ENCODE measurements around the gene STT3A. TPM values are rescaled to one million over a fixed set of nuclear protein-coding genes. Genes with fewer than 3 reads are reported as not detected.

STT3A gene
- total and polyA plus RNA-seq, 2 of the 13 experiments (the other 11 are each of a cell fraction or from before 2014, with no cell fraction given) = 229 to 319 TPM

- 0 out of 2 replicates have a peak, but pooled peaks have one; percentile 17 for TF ChIP-seq ZNF777 (CRISPR knock-in tag; IDR thresholded peaks at IDR 0.05)
- TF ChIP-seq ZNF713 (CRISPR knock-in tag; IDR thresholded peaks at IDR 0.05) = peak; percentile 65; the same call in 1 of the 2 replicates
- TF ChIP-seq ZNF160 (CRISPR knock-in tag; IDR thresholded peaks at IDR 0.05) = no peak
- TF ChIP-seq ZNF383 (CRISPR knock-in tag; IDR thresholded peaks at IDR 0.05; ENCODE audit: borderline replicate concordance) = no peak
- no peak for TF ChIP-seq ZNF598 (CRISPR knock-in tag; IDR thresholded peaks at IDR 0.05; ENCODE audit: borderline replicate concordance)
- TF ChIP-seq ZBTB8A (CRISPR knock-in tag; IDR thresholded peaks at IDR 0.05; ENCODE audit: borderline replicate concordance, low read depth) = no peak
- no peak for TF ChIP-seq ZNF879 (CRISPR knock-in tag; IDR thresholded peaks at IDR 0.05)
Observed at GRCh38 chr11:125592305-125593113, at the start of gene STT3A (continued).

GRCh38 chr11:125550780-125551179 lies 41.9 kb upstream of the STT3A start:
- in situ Hi-C loops (cut with HindIII; ENCODE audit: extremely low pct_ligation_motif_present, low pct_unique_long_range_greater_than_20kb) = loop anchor here (10.0 kb wide), 1 partner anchor 324 kb away; no protein-coding TSS in a partner anchor
- POLR2A ChIA-PET = no interaction called here
- Histone ChIP-seq H3K4me2 (ENCODE audit: low read depth, low read length) (no peak overlapping the region), H4K20me1 (ENCODE audit: insufficient read depth, low read length) (no peaks in the 10 kb centered on the region), H3K4me1 (ENCODE audit: insufficient read depth, low read length) (peaks cover 7% of the 10 kb centered on the region; the same call in 1 of the 2 replicates), H3K27ac (ENCODE audit: extremely low read length, insufficient read depth, low read length) (no peak overlapping the region), H3K36me3 (replicated peaks in 1 of 2; ENCODE audit: control insufficient read depth in 1 of 2, insufficient read depth in 2 of 2, low read length in 2 of 2) (no peaks in the 10 kb centered on the region), H3K9ac (ENCODE audit: insufficient read depth, low read depth, low read length) (no peak overlapping the region), H3K79me2 (ENCODE audit: insufficient read depth, low read length) (no peaks in the 10 kb centered on the region), H3K4me3 (replicated peaks in 1 of 3; ENCODE audit: insufficient read depth in 1 of 3, low read depth in 2 of 3, low read length in 3 of 3) (no peak overlapping the region), H3K9me3 (ENCODE audit: low read length) (no peaks in the 10 kb centered on the region), H3K27me3 (ENCODE audit: control insufficient read depth in 1 of 2, insufficient read depth in 2 of 2, low read length in 2 of 2) (no peaks in the 10 kb centered on the region; a peak in 1 of 5 replicates), H2AFZ (ENCODE audit: low read length) (no peak overlapping the region)
- no peak for DNase-seq (ENCODE audit: low spot score)
- 44% methylated on average over 1 of the region's 1 CpG for WGBS (ENCODE audit: low lambda C conversion rate)
- CTCF ChIA-PET (ENCODE audit: low intra/inter-chr PET ratio, low total read pairs) = no interaction called here
- intact Hi-C loops (cut with micrococcal nuclease; ENCODE audit: unreplicated experiment) = no loop called here
- no TSS peak for BruUV-seq (replicated peaks)
- FAIRE-seq = no peak
- ATAC-seq = no peak
- TF ChIP-seq MLXIP (CRISPR knock-in tag; IDR thresholded peaks at IDR 0.05; ENCODE audit: borderline replicate concordance) (no peak), ZNF282 (IDR thresholded peaks at IDR 0.05; ENCODE audit: partially characterized antibody) (no peak), CTCF (CRISPR knock-in tag; IDR thresholded peaks at IDR 0.05) (no peak), MXD3 (CRISPR knock-in tag; IDR thresholded peaks at IDR 0.05) (no peak), ARID4A (CRISPR knock-in tag; IDR thresholded peaks at IDR 0.05; ENCODE audit: borderline replicate concordance) (no peak)
